DMS 273 treated with DMSO at 0.1 percent for 48 hours (cell line): ENCODE results near the gene GAB2.
"Not testable (repeated sequence)": the region's sequence is repeated elsewhere in the genome, so short reads cannot be mapped to it uniquely, and the experiment has no call there.

Source experiments
- DNase-seq: peaks from one replicate; lab custom pipeline; 2025; lab: John Stamatoyannopoulos, UW

GAB2 gene

DNA sequence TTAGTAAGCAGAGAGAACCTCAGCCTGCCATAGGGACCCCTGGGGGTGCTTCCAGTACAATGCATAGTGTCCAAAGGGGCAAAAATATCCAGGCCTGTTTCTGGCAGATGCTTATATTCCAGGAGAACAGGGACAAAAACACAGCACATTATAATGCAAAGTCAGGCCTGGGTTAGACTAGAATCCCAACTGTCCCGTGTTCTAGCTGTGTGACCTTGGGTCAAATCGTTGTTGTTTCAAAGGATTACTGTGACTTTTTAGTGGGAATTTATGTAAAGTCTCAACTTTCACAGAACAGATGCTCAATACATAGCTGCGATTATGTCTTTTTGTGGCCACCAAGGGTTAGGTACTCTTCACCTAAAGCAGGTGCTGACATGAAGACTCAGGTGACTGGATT lies 142.9 kb downstream of the GAB2 start:
- DNase-seq: no peak

DNA sequence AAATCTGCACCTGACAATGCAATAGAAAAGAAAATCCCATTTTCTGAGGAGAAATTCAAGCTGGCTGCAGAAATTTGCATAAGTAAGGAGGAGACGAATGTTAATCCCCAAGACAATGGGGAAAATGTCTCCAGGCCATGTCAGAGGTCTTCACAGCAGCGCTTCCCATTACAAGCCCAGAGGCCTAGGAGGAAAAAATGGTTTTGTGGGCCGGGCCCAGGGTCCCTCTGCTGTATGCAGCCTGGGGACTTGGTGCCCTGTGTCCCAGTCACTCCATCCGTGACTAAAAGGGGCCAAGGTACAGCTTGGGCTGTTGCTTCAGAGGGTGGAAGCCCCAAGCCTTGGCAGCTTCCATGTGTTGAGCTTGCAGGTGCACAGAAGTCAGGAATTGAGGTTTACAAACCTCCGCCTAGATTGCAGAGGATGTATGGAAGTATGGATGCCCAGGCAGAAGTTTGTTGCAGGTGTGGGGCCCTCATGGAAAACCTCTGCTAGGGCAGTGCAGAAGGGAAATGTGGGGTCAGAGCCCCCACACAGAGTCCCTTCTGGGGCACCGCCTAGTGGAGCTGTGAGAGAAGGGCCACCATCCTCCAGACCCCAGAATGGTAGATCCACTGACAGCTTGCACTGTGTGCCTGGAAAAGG lies 144.9 kb downstream of the GAB2 start:
- not testable (repeated sequence) for DNase-seq

DNA sequence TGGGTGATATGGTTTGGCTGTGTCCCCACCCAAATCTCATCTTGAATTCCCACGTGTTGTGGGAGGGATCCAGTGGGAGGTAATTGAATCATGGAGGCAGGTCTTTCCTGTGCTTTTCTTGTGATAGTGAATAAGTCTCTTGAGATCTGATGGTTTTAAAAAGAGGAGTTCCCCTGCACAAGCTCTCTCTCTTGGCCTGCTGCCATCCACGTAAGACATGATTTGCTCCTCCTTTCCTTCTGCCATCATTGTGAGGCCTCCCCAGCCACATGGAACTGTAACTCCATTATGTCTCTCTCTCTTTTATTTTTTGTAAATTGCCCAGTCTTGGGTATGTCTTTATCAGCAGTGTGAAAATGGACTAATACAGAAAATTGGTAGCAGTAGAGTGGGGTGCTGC lies 145.8 kb downstream of the GAB2 start:
- not testable (repeated sequence) for DNase-seq

DNA sequence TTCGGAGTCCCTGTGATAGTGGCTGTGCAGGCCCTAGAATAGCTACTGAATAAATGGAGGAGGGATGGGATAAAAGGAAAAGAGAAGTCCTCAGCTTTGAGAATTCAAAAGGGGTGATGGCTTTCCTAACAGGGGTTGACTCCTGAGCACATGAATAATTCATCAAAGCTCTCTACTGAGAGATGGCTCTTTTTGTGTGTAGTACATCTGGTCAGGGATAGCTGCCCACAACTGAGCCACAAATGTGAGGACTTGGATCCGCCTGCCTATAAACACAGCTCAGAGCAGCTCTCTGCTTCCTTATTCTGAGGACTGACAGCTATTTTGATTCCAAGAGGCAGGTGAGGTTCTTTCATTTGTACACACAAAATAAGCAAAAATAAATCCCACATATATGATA lies 146.6 kb downstream of the GAB2 start:
- DNase-seq: no peak

DNA sequence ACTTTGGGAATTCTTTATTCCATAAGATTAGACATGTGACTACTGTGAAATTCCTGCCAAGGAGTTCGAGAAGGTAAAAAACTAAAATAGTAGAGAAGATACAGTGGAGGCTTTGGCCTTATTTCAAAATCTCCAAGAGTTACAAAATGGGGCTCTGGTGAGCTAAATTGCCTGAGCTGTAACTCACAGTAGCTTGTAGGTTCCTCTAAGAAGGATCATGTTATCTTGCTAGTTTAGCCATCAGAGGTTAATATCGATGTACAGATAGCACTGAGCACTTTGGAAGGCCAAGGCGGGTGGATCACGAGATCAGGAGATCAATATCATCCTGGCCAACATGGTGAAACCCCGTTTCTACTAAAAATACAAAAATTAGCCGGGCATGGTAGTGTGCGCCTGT lies 147.8 kb downstream of the GAB2 start:
- no peak for DNase-seq

DNA sequence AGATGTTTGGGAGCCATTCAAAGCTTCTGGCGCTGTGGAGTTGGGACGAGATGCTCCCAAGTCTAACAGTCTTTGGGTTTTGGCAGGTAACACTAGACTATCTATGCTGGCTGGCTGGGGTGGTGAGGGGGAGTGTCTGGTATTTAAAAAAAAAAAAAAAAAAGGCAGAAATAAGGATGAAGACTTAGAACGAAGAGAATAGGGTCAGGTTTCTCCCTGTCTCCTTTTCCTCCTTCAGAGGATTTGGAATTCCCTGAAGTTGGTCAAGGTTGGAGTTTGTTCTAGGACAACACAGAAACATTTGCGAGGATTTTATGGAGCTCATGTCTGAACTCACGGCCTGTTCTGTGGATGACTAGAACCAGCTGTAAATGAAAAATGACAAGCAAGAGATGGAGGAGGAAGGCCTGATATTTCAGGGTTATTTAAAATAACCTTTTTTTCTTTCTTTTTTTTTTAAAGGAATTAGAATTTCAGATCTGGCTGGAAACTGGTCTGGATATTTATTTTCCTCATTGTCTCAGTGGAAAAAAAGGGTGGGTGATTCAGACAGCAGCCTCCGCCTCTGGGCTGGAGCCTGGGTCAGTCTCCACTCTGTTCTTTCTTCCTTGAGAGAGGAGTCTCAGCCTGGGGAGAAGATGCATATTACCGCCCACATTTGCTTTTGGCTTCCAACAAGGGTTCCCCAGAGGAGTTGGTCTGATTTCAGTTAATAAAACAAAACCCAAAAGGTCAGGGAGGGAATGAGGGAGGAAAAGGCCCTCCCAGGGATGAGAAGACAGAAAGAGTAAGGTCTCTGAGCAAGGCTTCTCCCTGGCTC lies 148.8 kb downstream of the GAB2 start:
- DNase-seq: no peak

DNA sequence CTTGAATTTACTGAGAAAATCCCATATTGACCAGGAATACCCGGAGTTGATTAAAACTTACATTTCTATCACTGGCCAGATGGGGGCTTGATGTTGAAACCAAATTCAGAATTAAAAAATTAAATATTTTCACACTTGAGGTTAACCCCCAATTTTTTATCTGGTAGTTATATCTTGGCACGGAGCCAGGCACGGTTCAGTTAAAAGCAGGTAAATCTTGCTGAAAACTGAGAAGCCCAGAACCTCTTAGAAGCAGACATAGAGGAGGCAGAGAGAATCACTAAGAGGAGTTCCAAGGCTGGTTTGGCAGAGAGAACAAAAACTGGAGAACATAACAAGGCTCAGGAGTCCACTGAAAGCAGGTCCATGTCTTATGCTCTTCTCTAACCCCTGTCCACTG lies 151.2 kb downstream of the GAB2 start:
- DNase-seq: no peak

DNA sequence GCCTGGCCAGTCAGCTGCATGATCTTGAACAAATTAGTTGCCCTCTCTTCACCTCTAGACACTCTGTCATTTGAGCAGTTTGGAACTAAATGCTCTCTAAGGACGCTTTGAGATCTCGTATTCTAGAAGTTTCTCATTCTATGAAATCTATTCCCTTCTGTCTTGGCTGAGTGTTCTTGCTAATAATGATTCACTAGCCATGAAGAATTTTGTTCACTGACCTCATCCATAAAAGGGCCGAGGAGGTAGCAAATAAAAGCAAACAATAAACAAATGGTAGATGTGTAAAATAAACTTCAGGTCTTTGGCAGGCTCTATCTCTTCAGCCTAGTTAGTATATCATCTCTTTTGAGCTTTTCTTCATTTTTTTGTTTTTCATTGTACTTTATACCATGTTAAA lies 152.3 kb downstream of the GAB2 start:
- DNase-seq: no peak

DNA sequence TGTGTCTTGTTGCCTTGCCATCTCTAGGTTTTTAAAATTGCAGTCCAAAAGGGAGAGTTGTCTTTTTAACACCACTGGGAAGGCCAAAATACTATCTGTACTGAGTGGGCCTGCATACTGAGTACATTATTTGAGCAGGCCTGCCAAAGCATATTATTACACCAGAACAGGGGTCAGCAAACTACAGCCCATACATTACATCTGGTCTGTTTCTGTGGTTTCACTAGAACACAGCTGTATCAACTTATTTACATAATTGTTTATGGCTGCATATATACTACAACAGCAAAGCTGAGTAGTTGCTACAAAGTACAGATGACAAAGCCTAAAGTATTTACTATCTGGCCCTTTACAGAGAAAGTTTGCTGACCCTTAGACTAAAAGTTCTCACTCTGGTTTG lies 154.9 kb downstream of the GAB2 start:
- DNase-seq: no peak

DNA sequence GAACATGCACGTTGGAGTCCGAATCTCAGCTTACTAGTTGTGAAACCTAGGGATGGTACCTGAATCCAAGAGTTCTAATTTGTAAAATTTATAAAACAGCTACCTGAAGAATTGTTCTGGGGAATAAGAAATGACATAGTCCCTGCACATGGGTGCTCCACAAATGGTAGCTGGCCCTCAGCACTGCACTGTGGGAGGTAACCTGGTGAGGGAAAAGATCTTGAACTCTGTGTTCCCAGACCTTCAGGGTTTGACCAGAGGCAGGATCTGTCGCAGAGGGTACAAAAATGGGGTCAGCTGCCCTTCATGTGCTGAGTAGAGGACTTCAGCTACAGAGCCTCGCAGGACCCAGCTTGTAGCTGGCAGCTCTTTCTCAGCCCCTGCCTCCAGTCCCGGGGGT lies 155.4 kb downstream of the GAB2 start:
- DNase-seq: no peak

DNA sequence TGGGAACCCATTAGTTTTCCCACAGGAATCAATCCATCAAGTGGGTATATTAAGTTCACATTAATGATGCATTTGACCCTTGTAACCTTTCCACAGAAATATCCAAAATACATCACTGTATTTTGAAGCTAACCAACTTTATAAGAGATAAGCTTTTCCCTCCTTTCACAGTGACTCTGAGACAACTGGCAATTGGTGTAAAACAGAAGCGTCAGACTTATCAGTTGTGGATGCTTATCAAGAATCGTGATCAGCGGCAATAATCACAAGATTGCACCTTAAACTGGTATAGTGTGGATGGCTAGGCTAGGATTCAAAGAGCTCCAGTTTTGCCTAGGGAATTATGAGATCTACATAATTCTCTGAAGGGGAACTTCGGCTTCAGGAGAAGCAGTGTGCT lies 155.8 kb downstream of the GAB2 start:
- no peak for DNase-seq

DNA sequence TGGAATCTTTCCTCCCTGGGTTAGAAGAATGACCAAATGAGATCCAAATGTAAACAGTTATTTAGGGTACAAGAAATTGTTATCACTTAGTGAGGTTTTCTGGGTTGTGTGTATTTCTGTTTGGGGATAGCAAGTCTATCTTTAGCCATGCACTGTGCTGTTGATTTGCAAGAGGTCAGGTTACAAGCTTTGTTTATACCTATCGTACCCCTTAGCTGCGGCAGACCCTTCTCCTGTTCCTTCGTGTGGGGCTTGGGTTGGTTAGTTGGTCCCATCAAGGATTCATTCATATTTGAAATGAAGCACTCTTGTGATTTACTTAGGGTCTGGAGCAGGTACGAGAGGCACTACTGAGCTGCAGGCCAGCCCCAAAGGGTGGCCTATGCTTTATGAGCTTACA lies 156.3 kb downstream of the GAB2 start:
- DNase-seq: no peak

DNA sequence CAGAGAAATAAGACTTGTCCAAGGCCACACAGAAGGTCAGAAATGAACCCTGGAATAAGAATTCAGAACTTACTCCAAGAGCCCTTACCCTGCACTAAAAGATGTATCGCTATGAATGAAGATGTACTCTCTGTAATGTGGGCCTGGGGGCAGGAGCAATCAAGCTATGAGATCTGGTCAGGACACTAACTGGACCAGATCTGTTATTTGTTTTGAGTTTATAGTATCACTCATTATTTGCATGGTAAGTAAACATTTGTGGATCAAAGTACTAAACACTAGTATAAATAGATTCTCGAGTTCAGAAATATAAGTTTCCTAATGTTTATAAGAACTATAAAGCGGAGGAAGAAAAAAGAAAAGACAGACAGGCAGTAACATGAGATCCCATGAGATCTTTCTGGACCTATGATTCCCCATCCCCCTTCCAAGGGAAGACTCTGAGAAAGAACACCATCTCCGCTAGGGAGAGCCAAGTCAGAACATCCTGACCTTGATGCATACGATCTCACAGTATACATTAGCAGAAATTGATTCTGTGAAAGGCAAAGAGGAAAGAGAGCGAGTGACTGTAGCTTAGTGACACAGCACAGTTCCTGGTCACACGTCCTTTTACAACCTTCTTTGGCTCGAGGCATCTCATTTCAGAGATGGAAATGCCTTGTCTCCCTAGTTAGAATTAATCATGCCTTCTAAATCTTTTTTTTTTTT lies 157.7 kb downstream of the GAB2 start:
- no peak for DNase-seq

DNA sequence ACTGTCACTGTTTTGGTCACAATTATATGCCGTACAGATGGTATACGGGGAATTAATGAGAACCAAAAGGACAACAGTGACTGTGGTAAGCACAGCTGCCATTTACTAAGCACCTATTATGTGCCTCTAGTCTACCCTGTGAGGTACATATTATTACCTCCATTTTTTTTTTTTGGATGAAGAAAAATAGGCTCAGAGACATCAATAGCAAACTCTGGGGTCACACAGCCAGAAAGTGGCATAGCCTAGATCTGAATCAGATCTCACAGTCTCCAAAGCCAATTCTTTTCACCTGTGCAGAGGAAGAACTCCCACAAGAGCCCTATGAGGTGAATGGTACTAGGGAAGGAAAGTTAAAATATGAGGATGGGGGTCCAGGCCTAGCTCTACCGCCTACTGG lies 160.0 kb downstream of the GAB2 start:
- DNase-seq: no peak

DNA sequence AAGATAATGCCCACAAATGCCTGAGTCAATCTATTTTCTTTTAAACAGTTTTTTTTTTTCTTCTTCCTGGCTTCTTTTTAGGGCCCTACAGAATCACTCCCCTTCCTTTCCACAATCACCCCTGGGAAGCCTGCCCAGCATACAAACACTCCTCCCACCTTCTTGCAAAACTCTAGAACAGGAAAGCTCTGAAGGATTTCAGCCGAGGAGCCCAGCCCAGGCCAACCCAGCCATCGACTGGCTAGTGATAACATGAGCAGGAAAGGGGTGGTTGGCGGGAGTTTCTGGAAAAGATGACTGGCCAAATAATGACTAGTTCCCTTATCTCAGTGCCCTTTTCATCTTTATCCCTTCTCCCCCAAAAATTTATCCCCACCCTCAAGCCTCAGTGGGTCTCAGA lies 160.7 kb downstream of the GAB2 start:
- DNase-seq: no peak

DNA sequence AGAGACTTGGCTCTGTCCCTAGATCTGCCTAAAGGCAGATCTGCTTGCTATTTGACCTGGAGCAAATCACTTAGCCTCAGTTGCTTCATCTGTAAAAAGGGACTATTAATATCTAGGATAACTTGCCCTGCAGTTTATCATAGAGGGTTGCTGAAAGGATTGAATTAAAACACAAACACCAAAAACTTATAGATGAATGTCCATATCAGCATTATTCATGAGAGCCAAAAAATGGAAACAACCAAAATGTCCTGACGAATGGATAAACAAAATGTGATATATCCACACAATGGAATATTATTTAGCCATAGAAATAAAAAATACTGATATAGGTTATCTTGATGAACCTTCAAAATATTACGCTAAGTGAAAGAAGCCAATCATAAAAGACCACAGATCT lies 161.7 kb downstream of the GAB2 start:
- no peak for DNase-seq

DNA sequence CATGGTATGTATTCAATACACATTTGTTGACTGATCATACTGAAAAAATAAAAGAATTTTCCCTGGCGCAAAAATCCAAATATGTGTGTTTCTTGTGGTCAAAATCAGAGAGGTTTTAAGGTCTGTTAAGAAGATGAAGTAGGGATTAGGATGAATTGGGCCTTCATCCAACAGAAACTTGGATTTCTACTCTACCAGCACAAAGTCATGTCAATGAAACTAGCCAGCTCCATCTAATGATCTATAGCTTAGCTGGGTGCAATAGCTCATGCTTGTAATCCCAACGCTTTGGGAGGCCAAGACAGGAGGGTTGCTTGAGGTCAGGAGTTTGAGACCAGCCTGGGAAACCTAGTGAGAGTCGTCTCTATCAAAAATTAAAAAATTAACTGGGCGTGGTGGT lies 163.4 kb downstream of the GAB2 start:
- DNase-seq: no peak

DNA sequence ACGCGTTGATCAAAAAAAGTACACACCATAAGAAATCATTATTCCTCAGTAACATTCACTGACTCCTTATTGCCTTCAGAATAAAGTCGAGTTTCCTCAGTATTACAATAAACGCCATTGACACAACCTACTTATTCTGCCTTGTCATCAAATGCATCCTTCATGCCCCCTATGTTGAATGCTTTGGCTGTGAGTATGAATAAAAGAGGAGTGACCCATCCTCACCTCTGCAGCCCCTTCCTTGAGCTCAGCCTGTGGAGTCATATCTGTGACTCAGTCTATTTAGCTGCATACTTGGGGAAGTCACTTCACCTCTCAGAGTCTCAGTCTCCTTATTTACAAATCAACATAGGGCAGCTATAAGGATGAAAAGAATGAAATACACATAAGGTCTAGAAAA lies 163.8 kb downstream of the GAB2 start:
- no peak for DNase-seq

DNA sequence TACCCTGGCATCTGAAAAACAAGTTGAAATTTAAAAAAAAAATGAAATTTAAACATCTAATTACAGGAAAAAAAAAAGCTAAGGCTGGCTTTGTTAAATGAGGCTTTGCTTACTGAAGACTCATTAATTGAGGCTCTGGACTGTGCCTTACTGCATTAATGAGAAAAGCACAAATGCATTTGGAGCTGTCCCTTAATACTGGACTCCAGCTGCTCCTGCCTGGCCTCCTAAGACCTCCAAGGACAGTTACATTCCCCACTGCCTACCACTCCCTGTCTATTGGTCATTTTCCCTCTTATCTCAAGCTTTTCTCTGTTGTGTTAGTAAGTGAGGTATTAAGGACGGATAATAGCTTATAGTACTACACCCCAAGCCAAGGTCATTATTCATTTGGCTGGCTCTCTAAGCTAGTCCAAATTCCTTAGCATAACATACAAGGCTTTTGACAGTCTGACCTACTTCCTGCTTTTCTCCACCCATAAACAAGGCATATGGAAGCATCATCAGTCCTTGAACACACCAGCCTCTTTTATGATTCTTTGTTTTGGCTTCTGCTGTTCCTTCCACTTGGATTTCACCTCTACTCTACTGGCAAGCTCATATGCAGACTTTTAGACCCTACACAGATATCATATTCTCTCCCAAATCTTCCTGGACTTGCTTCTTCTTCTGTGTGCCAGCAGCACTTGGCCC lies 166.4 kb downstream of the GAB2 start:
- no peak for DNase-seq

DNA sequence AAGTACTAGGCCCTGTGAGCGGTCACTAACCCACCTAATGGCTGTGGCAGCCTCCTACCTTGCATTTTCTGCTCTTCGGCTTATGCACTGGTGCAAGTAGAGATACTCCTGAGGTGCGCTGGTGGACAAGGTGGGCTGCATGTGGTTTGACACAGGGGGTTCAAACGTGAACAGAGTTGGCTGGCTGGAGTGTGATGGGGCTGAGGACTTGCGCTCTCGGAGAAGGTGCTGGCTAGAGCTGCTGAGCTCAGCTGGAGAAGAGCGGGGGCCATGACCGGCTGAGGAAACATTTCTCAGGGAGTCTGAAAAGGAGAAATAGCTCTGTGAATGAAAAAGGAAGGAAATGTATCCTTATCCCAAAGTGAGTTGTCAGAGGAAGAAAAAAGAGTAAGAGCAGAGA lies 167.5 kb downstream of the GAB2 start:
- DNase-seq: no peak

DNA sequence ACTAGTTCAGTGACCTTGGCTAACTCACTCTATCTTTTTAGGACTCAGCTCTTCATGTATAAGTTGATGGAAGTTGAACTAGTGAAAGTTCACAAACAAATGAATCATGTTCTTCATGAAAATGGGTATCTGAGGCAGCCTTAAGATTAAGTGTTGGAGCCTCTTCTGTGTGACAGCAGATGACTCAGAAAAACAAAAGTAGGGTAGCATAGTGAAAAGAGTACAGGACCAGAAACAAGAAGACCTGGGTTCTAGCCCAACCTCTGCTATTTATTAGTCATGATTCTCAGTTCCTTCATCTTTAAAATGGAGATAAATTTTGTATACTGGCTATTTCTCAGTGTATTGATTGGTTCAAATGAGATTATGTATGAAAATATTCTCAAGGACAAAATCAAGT lies 168.7 kb downstream of the GAB2 start:
- DNase-seq: no peak

DNA sequence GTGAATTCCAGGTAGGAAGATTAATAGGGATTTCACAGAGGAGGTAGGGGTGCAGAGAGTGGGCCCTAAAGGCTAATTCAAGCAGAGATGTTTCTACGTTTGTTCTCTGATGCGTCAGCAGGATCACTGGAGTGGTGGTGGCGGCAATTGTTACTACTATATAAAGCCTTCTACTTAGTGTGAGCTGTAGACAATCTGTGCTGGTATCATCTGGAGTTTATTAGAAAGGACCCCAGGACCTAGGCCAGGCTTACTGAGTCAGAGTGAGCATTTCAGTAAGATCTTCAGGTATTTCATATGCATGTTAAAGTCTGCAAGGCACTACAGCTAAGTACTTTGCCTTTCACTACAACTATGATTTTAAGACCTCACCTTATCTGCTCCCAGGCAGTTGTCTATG lies 169.4 kb downstream of the GAB2 start:
- no peak for DNase-seq
